NCI-H128 (cell line): Measurements from ENCODE around the gene GAB4.
"Not testable (repeated sequence)": the region's sequence is repeated elsewhere in the genome, so short reads cannot be mapped to it uniquely, and the experiment has no call there.

Source experiments
- DNase-seq: peaks from one replicate; lab custom pipeline; 2025; ENCODE audit not compliant: unreplicated experiment; lab: John Stamatoyannopoulos, UW

The GAB4 gene, protein sequence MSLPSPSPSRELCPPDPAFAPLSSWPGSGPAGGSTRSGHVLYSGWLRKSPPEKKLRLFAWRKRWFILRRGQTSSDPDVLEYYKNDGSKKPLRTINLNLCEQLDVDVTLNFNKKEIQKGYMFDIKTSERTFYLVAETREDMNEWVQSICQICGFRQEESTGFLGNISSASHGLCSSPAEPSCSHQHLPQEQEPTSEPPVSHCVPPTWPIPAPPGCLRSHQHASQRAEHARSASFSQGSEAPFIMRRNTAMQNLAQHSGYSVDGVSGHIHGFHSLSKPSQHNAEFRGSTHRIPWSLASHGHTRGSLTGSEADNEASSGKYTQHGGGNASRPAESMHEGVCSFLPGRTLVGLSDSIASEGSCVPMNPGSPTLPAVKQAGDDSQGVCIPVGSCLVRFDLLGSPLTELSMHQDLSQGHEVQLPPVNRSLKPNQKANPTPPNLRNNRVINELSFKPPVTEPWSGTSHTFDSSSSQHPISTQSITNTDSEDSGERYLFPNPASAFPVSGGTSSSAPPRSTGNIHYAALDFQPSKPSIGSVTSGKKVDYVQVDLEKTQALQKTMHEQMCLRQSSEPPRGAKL

DNA sequence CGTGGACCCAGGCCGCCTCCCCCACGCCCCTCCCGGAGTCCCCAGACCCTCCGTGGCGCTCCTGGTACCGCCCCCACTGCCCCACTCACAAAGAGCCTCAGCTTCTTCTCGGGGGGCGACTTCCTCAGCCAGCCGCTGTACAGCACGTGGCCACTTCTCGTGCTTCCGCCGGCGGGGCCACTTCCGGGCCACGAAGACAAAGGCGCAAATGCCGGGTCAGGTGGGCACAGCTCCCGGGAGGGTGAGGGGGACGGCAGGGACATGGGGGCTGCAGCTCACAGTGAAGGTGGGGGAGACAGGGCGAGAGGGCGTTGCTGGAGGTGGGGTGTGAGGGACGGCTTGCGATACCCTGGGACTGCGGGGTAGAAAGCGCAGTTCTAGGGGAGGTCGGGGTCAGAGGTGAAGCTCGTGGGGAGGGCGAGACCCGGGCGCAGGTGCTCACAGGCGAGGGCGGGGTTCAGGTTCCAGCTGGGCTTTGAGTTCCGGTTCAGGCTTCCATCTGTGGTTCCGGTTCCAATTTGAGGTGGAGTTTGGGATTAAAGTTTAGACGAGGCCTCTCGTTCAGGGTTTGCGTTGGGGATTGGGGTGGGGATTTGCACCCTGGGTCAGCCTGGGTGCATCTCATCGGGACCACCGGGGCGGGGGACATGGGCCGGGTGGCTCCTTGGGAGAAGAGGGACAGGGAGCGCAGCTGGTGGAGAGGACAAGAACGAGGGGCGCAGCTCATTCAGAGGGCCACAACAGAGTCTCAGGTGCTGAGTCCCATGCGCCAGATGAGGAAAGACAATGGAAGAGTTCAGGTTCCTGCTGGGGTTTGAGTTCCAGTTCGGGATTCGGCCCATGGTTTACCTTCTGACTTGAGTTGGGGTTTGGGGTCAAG, at the start of gene GAB4:
Gene GAB4 (minus strand): TSS at position 371 of the 880 bp plus-strand sequence. CDS start 108 bp downstream, at position 263.
- no peak for DNase-seq

DNA sequence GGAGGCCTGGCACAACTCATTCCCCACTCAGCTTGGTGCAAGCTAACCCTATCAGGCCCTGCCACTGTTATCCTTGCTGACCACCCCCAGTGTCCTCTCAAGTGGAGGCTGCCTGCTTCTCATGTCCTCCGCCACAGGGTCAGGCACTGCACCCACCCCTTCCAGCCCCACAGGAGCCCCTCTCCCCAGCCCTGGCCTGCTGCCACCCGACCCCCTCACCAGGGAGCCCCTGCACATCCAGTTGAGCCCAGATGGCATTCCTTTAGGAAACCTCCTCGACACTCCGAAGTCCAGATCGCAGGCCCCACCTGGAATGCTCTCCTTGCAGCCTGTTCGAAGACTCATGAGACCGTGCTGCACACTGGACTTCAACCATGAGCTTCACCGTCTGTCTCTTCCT, 48.8 kb upstream of the GAB4 start:
- no peak for DNase-seq

DNA sequence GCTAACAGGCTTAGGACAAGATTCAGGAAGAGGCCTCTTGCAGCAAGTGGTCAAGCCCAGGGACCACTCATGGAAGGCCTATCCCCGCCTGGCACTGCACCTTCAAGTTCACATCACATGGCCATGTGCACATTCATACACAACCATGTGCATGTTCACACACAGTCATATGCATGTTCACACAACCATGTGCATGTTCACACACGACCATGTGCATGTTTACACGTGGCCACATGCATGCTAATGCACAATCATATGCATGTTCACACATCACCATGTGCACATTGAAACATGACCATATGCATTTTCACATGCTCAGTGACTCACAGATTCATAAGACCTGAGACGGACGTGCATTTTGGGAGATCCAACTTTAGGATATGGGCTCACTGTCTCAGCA, 48.0 kb upstream of the GAB4 start:
- no peak for DNase-seq

DNA sequence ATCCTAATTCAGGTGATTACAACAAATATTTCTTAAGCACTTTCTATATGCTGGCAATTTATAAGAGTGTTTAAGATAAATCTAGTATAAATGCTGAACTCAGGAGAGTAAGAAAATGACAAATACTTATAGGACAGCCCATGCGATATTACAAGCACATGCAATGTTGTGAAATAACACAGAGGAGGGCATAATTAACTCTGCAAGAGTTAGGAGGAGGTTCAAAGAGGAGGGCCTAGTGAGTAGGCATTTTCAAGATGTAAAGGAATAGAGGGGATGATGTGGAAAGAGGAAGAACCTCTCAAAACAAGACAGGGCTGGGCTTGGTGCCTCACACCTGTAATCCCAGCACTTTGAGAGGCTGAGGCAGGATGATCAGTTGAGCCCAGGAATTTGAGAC, 39.6 kb upstream of the GAB4 start:
- DNase-seq = no peak

DNA sequence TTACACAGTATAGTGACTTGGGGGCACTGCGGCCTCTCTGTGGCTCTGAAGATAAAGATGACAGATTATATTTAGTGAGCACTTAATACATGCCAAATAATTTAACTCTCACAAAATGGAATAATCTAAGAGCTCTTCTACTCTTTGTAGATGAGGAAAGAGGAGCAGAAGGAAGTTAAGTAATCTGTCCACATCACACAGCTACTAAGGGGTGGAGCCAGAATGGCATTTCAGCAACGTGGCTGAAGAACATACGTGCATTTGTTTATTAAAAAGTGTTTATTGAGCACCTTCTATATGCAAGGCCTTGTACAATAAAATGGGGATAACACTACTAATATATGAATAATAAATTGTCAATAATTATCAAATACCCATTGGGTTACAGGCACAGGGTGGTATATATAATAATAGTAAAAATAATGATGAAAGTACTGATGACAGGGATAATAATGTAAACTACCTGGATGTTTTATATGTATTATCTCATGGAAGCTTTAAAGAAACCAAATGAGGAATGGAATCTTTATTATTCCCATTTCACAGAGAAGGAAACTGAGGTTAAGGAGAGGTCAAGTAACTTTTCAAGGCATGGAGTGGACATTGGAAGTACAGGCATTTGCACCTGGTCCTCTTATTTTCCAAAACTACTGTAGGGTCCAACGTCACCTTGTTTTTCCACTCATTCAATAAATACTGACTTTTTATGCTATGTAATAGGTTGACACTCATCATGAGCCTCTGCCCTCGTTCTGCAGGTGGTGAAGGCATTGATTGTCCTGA, 38.7 kb upstream of the GAB4 start:
- DNase-seq = no peak

DNA sequence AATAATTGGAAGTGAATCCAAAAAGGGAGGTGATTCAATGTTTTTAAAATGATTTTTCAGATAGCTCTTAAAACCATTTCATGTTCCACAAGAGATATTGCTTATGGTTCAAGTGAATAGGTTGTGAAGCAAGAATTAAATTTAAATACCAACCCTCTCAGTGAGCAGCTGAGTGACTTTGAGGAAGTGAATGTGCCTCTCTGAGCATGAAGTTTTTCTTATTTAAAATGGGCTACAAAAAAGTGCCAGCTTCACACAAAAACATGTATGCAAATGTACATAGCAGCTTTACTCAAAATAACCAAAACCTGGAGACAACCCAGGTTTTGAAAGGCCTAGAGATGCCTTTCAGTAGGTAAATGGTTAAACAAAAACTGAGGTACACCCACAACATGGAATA, 35.5 kb upstream of the GAB4 start:
- no peak for DNase-seq

DNA sequence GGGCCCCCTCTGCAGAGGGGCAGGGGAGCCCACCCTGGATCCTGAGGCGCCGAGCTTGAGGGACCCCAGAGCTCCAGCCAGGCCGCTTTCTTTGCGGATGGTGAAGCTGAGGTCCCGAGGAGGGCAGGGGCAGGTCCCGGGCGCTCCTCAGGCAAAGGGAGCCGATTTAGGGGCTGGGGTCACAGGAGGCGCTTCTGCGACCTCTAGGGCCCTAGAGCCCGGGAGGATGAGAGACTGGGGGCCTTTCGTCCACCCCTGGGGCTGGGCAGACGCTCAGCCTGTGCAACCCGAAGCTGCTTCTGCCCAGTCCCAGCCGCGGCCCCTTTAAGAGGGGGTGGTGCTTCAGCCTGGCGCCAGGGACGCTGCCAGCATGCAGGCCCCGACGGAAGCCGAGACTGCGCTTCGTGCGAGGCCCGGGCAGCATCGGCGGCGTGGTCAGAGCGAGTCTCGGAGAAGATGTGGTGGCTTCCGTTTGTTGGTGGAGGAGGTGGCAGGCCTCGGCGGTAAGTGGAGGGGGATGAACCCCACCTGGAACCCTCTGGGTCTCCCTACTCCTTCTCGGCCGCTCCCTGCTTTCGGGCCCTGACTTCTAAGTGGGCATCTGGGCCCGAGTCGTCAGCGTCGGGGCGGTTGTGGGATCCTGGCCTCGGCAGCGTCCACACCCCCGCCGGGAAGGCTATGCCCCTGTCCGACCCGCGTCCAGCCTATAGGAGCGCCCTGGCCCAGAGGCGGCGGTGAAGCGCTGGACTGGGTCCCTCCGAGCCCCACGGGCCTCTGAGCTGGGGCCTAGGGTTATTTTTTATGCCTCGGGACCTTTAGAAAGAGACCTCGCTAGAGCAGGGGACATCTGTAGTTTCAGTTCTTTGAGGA, 29.1 kb upstream of the GAB4 start:
- DNase-seq = not testable (repeated sequence)

DNA sequence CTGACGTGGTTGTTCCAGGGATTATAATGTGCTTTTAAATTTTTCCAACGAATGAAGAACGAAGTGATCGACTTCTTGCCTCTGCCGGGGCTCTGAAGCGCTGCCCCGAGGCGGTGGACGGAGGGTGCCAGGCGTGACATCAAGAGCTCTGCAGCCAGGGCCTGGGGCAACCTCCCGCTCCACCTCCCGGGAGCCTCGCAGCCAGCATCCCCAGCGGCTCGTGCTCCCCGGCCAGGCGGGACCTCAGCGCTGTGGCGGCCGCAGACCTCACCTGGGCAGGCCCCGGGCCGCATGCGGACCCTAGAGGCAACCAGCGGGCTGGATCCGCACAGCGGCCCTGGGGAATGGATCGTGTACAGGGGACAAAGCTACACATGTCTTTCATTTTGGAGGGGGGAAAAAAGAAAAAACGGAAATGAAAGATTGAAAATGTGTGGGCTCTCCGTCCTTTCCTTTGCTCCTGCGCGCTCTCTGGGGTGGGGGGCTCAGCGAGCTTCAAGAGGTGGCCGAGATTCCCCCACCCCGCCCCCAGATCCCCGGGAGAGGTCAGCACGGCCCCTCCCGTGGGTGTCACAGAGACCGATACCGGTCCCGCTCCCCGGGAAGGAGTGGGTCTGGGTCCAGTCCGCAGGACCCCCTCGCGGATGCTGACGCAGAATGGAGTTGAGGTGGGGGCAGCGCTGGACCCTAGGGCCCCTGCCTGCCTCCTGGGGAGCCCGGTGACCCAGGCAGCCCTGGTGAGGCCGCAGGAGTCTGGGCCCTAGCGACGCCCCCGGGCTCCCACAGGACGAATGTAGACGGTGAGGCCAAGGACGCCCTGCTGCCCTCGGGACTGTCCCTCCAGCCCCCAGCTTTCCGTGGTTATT, 28.2 kb upstream of the GAB4 start:
- not testable (repeated sequence) for DNase-seq

DNA sequence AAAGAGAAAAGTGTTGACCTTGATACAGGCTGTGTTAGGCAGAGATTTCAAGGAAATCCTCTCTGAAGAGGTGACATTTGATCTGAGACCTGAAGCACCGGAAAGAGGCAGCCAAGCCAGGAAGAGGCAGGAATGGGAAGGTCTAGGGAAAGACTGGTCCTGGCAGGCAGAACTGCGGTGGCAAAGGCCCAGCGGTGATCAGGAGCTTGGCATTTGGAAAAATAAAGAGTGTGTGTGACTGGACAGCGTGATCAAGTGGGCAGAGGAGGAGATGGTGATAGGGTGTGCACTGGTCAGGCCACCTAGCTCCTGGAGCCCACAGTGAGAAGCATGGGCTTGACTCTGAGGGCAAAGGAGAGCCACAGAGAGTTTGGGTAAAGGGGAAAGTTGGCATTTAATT, 27.2 kb upstream of the GAB4 start:
- DNase-seq = no peak

DNA sequence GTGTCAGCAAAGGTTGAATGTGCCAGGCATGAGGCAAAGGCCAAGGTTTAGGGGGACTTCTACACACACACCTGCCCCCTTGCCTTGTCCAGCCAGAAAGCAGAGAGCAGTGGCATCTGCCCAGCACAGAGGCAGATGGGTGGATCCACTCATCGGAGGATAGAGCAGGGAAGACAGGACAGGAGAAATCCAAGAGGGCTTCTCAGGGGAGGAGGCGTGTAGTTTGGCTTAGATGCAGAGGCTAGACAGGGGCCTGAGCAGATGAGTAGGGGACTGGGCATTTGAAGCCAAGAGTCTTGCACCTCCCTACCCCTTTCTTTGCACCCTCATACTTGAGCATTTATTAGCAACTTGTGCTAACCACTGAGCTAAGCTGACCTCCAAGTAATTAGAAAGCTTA, 26.5 kb upstream of the GAB4 start:
- not testable (repeated sequence) for DNase-seq

DNA sequence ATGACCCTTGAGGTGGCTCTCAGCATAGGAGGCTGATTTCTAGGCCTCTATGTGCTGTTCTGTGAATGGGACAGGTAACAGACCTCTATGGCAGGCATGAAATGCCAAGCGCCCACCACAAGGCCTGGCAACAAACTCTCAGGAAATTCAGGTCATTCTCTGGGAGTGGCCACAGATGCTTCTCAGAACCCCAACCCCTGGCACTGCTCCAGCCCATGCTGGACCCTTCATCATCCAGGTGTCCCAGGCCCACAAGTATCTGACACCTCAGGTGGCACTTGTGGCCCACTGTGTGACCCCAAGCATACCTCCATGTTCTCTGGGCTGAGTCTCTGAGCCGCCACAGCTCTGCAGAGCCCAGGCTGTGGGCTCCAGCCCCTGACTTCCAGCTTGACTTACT, 24.3 kb upstream of the GAB4 start:
- DNase-seq = not testable (repeated sequence)

DNA sequence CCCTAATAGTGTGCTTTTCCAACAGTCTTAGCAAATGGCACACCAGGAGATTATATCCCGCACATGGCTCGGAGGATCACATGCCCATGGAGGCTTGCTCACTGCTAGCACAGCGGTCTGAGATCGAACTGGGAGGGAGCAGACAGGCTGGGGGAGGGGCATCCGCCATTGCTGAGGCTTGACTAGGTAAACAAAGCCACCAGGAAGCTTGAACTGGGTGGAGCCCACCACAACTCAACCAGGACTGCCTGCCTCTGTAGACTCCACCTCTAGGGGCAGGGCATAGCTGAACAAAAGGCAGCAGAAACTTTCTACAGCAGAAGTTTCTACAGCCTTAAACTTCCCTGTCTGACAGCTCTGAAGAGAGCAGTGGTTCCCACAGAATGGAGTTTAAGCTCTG, 16.4 kb upstream of the GAB4 start:
- DNase-seq = not testable (repeated sequence)

DNA sequence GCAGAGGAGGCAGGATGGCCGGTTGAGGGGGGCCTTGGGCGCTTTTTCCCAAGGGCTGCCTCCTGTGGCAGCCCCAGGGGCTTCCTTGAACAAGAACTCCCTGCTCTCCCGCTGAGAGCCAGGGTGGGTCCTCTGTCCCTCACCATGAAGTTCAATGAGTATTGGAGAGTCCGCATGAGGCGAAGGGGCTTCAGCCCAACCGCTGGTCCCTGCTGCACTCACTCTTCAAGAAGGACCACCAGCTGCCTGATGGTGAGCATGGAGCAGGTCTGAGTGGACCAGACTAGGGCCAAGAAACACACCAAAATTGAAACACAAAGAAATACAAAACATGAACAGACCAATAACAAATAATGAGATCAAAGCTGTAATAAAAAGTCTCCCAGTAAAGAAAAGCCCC, 7.5 kb upstream of the GAB4 start:
- DNase-seq = not testable (repeated sequence)

DNA sequence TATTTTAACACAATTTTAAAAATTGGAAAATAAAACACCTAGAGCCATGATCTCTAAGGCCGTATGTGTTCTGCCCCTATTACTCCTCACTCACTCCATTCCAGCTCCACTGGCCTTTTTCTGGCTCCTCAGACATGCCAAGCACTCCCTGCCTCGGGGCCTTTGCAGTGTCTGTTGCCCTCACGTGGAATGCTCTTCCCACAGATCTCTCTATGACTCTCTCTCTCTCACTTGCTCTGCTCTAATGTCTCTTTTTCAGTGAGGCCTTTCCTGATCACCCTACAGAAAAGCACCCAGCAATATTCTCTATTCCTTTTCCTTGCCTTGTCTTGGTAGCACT, 6.0 kb upstream of the GAB4 start:
- DNase-seq = not testable (repeated sequence)

DNA sequence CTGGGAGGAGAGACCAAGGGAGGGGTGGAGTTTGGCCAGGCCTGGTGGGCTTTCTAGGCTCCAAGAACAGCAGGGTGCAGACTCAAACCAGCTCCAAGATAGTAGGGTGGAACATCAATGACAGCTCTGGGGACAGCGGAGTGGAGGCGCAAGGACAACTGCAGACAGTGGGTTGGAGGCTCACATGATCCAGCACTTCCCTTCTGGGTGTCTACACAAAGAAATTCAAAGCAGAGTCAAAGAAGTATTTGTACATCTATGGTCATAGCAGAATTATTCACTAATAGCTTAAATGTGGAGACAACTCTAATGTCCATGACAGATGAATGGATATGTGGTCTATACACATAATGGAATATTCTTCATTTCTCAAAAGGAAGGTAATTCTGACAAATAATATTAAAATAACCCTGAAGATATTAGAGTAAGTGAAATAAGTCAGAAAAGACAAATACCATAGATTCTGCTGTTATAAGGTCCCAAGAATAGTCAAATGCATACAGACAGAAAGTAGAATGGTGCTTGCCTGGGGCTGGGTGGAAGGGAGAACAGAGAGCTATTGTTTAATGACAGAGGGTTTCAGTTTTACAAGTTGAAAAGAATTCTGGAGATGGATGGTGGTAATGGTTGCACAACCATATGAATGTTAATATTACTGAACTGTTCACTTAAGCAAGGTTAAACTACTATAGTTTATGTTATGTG, 5.5 kb upstream of the GAB4 start:
- no peak for DNase-seq

DNA sequence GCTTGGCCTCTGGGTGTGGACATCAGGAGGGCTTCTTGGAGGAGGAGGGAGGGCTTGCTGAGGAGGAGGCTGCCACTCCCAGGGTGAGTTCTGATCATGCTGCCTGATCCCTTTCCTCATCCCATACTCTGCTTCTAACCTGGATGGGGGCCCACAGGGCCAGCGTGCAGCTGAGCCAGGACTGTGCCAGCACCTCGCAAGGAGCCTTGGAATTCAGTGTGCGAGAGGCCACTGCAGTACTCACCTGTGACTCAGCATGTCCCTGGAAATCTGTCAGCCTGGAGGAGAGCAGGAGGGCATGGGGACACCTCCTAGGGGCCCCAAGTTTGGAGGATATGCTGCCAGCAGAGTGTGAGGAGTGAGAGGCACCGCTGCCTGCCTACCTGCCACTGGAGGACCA, 4.2 kb upstream of the GAB4 start:
- no peak for DNase-seq

DNA sequence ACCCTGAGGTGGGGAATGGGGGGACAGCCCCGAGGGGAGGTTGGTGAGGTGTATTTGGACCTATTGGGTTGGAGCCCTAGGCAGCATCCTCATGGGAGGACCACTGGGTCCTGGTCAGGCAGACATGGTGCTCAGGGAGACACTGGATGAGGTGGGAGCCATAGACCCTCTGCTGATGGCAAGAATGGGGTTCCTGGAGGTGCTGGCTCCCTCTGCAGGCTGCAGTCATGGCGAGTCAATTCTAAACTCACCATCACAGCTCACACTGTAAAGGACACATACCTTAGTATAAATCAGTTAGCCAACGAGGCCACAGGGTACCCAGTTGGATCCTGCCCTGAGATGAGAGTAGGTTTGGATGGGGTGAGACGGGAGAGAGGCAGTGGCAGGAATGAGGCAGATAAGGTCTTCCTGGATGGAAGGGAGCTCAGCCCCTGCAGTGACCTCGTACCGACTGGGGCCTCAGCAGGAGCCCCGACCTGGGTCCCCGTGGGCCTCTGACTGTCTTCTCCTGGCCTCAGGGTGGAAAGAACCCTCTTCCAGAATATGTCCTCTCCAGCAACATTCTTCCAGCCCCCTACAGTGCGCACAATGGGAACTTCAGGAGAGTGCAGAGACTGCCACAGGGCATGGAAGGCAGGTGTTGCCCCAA, 1.7 kb upstream of the GAB4 start:
- no peak for DNase-seq

DNA sequence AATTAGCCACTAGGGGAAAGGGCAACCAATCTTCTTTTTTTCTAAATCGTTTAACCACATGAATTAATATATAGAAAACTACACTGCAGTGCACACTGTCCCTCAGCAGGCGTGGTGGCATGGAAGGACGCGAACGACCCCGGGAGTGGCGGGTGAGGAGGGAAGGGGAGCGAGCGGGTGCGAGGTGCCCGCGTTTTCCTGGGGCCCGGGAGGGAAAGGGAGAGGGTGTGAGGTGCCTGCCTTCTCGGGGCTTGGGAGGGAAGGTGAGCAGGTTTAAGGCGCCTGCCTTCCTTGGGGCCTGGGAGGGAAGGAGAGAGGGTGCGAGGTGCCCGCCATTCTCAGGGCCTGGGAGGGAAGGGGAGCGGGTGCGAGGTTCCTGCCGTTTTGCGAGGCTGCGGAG, 765 bp downstream of the GAB4 start:
- DNase-seq = no peak
